Lung (tissue), 12 donors: ENCODE results near the gene PLA2R1. TPM values are rescaled to one million over a fixed set of nuclear protein-coding genes. Genes with fewer than 3 reads are reported as not detected.

Experiments used
- ATAC-seq: fragments of 200-7000 bp; cut with Tn5 transposase; one replicate; pipeline ENCODE4 v1.9.1; 2020; ENCODE audit warnings: moderate number of reproducible peaks; ENCODE audit not compliant: insufficient read depth, low FRiP score
- DNase-seq, 3 donors: peaks; one replicate each; pipeline ENCODE4 v3.0.0-alpha.2; 2013 to 2017
- H3K27ac ChIP-seq, 2 donors: one replicate each; pipeline ENCODE4 v1.5.1; 2013; ENCODE audit warnings: mild to moderate bottlenecking in 2 of 2, moderate library complexity in 2 of 2, control low read depth in 1 of 2, inconsistent platforms in 1 of 2, low read depth in 1 of 2, low read length in 1 of 2
- H3K27me3 ChIP-seq, 3 donors: one replicate each; pipeline ENCODE4 v1.5.1; 2013; ENCODE audit warnings: low read length in 2 of 3; ENCODE audit not compliant: control insufficient read depth in 3 of 3, insufficient read depth in 3 of 3
- H3K36me3 ChIP-seq, 4 donors: one replicate each; pipeline ENCODE4 v1.5.1; 2013; ENCODE audit warnings: low read length in 4 of 4, mild to moderate bottlenecking in 1 of 4, moderate library complexity in 1 of 4; ENCODE audit not compliant: control insufficient read depth in 4 of 4, insufficient read depth in 4 of 4
- H3K4me1 ChIP-seq, 5 donors: one replicate each; pipeline ENCODE4 v1.5.1; 2013; ENCODE audit warnings: low read length in 5 of 5, mild to moderate bottlenecking in 2 of 5, moderate library complexity in 1 of 5; ENCODE audit not compliant: control insufficient read depth in 5 of 5, insufficient read depth in 5 of 5
- H3K4me3 ChIP-seq: one replicate; pipeline ENCODE4 v1.5.1; 2013; ENCODE audit warnings: mild to moderate bottlenecking, control low read depth, moderate library complexity
- H3K9ac ChIP-seq, 2 donors: one replicate each; pipeline ENCODE4 v1.5.1; 2013; ENCODE audit warnings: low read length in 2 of 2, control low read depth in 1 of 2; ENCODE audit not compliant: insufficient read depth in 1 of 2
- H3K9me3 ChIP-seq, 4 donors: one replicate each; pipeline ENCODE4 v1.5.1; 2013; ENCODE audit warnings: low read length in 3 of 4, mild to moderate bottlenecking in 1 of 4, moderate library complexity in 1 of 4; ENCODE audit not compliant: control insufficient read depth in 4 of 4, insufficient read depth in 3 of 4
- WGBS, 2 donors: extraction: QIAGEN DNeasy Blood & Tissue Kit; methylation state at CpG; one replicate each; pipeline ENCODE4 v1.1.7; 2013; 5-methylcytosine and 5-hydroxymethylcytosine counted together
- polyA plus RNA-seq, 2 donors: library from polyadenylated mRNA; stranded (reverse); fragments of 200-250 nt; gene quantifications; one replicate each; pipeline ENCODE4 v1.2.1, GENCODE V29; 2013
- total RNA-seq, 2 donors: library from RNA; depleted of rRNA in 1 of 2; stranded (reverse); fragments of >200 nt in 1 of 2; gene quantifications; one replicate each; pipeline ENCODE4 v1.2.1, GENCODE V29; 2014 to 2021
- TF ChIP-seq, protein P1 (sequence below): IDR thresholded peaks from 2 replicates; pipeline ENCODE4 v1.5.1; 2012; ENCODE audit warnings: mild to moderate bottlenecking; ENCODE audit errors: control extremely low read depth, extremely low read depth
- donor health status: control.
- donor health status: control.
- donor health status: Bipolar disorder and iron deficiency.
- donor health status: healthy.
- donor health status: DM: yes; HTN: yes; CAD: no.

Gene PLA2R1
- total and polyA plus RNA-seq, 4 donors: 0.79 to 13.5 (median 2.3) TPM

DNA sequence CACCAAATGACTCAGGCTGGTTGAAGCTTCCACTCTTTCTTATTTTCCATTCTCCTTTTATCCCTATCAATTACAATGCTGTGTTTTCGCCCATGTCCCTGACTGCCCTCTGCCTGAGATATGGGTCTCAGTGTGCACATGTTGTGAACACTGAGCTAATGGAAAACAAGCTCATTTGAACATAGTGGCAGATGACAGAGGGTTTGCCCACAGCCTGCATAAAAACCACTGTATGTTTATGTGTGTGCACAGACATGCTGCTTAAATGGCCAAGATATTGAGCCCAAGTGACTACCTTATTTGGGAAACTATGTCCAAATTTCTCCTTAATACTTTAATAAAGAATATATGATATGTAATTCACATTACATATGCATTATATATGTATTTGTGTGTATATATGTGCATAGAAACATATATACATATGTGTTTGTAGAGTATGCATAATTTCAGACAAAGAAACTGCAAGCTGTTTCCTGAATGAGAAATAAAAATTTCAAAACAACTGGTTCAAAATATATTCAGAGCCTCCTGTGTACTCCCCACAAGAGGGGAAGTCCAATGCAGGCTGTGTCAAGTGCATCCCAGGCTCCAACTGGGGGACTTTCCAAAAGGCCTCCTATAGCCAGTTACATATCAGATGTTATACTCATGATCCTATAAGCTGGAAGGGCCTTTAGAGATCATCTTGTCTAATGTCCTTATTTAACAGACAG is 171.7 kb downstream of the PLA2R1 start:
- H3K27ac ChIP-seq: no peak overlapping the region
- no peaks in the 10 kb centered on the region for H3K36me3 ChIP-seq
- no peaks in the 10 kb centered on the region for H3K9me3 ChIP-seq
- peaks cover 0 to 14% (median 0%) of the 10 kb centered on the region in 5 donors for H3K4me1 ChIP-seq
- TF ChIP-seq, protein P1, sequence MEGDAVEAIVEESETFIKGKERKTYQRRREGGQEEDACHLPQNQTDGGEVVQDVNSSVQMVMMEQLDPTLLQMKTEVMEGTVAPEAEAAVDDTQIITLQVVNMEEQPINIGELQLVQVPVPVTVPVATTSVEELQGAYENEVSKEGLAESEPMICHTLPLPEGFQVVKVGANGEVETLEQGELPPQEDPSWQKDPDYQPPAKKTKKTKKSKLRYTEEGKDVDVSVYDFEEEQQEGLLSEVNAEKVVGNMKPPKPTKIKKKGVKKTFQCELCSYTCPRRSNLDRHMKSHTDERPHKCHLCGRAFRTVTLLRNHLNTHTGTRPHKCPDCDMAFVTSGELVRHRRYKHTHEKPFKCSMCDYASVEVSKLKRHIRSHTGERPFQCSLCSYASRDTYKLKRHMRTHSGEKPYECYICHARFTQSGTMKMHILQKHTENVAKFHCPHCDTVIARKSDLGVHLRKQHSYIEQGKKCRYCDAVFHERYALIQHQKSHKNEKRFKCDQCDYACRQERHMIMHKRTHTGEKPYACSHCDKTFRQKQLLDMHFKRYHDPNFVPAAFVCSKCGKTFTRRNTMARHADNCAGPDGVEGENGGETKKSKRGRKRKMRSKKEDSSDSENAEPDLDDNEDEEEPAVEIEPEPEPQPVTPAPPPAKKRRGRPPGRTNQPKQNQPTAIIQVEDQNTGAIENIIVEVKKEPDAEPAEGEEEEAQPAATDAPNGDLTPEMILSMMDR: no peak
- no peak overlapping the region for H3K9ac ChIP-seq
- no peaks in the 10 kb centered on the region for H3K27me3 ChIP-seq
- WGBS, 2 donors: 96 to 97% methylated on average over 1 of the region's 1 CpG
- no peak for DNase-seq
- H3K4me3 ChIP-seq: no peak overlapping the region
- no peak for ATAC-seq

DNA sequence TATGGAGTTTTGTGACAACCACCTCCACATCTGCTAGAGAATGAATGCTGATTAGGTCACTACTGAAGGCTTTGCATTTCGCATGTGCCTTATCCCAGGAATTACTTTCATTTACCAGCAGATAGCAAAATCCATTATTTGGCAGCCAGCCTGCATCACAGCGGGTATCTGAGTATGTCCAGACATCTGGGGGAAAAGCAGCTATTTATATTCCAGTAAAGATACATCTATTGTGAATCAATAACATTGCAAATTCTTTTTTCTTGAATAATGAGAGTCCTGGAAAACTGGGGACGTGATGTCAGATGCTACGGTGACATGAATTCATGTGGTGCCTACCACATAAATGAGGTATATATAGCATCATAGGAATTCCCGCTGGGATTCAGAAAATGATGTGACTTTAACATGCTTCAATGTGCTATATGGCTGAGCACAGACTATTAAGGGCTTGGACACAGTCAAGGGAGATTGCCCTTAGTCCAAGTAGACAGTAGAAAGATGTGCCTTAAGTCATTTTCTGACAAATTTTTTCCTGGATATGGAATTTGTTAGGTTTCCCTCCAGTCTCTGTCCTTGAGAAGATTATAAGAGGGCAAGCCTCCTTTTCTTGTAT is 180.2 kb downstream of the PLA2R1 start:
- TF ChIP-seq, protein P1: no peak
- no peak overlapping the region for H3K27ac ChIP-seq
- H3K4me1 ChIP-seq: peaks cover 0 to 5% (median 0%) of the 10 kb centered on the region in 5 donors
- no peak overlapping the region for H3K9ac ChIP-seq
- DNase-seq (peak; percentile 33 to 48 (median 43)), ATAC-seq (no peak)
- H3K4me3 ChIP-seq: no peak overlapping the region
- peaks cover 0 to 2% (median 0%) of the 10 kb centered on the region in 4 donors for H3K36me3 ChIP-seq
- no peaks in the 10 kb centered on the region for H3K27me3 ChIP-seq
- 86 to 88% methylated on average over 5 of the region's 5 CpGs for WGBS, 2 donors
- H3K9me3 ChIP-seq: no peaks in the 10 kb centered on the region

Other genes starting within 250 kb of the PLA2R1 start
- gene LY75, start 157.9 kb downstream of the PLA2R1 start, total RNA-seq: 10 to 100 TPM; 17.0 to 18.2 TPM
- 10 to 100 TPM in 1 of 2 donors, 1 to 10 TPM in 1; 2.0 to 10.8 TPM for gene LY75, start 157.9 kb downstream of the PLA2R1 start, polyA plus RNA-seq
- gene ITGB6, start 137.7 kb upstream of the PLA2R1 start, total RNA-seq: 100 to 1,000 TPM in 1 of 2 donors, 10 to 100 TPM in 1; 46.3 to 141 TPM
- gene ITGB6, start 137.7 kb upstream of the PLA2R1 start, polyA plus RNA-seq: 10 to 100 TPM; 35.1 to 37.4 TPM